ENCODE results near the gene SPATA24. TPM values are rescaled to one million over a fixed set of nuclear protein-coding genes. Genes with fewer than 3 reads are reported as not detected.
"Not testable (repeated sequence)": the region's sequence is repeated elsewhere in the genome, so short reads cannot be mapped to it uniquely, and the experiment has no call there.

SPATA24 gene
- total RNA-seq, 1 experiment from 2014 or later, result 4.6 TPM

- H4K20me1 ChIP-seq (ENCODE audit: insufficient read depth, low read depth, low read length), result peaks cover 13% of the 10 kb centered on the region
Measured at GRCh38 chr5:139364466-139364865, 39.4 kb downstream of the SPATA24 start.

DNA sequence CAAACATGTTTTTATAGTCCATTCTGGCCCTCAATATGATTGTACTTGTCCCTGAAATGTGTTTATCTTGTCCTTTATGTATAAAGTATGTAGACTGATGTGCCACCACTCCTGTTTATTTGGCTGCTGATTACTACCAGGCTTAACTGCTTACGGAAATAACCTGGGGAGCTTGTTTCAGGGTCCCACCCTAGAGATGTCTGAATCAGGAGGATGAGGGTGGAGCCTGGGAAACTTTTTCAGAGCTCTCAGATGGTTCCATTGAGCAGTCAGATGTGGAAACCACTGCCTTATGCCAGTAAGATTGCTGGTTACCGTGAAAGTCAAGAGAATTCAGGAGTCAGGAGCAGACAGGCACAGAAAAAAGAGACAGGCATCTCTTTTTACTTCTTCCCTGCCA lies 40.0 kb downstream of the SPATA24 start:
- Histone ChIP-seq H4K20me1 (ENCODE audit: insufficient read depth, low read depth, low read length) (peaks cover 18% of the 10 kb centered on the region), H3K27ac (ENCODE audit: low read length) (no peak overlapping the region), H3K4me1 (ENCODE audit: low read length) (peaks cover 3% of the 10 kb centered on the region; the same call in 1 of the 2 replicates), H3K4me3 (ENCODE audit: low read length) (no peak overlapping the region), H3K27me3 (ENCODE audit: low read length) (no peaks in the 10 kb centered on the region), H3K9ac (ENCODE audit: low read length) (no peak overlapping the region), H3K79me2 (ENCODE audit: low read length) (peaks cover 46% of the 10 kb centered on the region), H3K4me2 (ENCODE audit: low read depth, low read length, poor library complexity, severe bottlenecking) (no peak overlapping the region), H2AFZ (ENCODE audit: low read length) (no peak overlapping the region), H3K9me3 (ENCODE audit: low read length) (no peaks in the 10 kb centered on the region), H3K9me2 (replicated peaks; ENCODE audit: insufficient read depth, low read length) (no peaks in the 10 kb centered on the region), H3K36me3 (ENCODE audit: insufficient read depth, low read length) (peaks cover 32% of the 10 kb centered on the region)
- DNase-seq, result no peak

More at GRCh38 chr5:139364466-139364865, 39.4 kb downstream of the SPATA24 start:
- H3K9ac ChIP-seq (ENCODE audit: low read length), result no peak overlapping the region
- H3K27me3 ChIP-seq (ENCODE audit: low read length), result no peaks in the 10 kb centered on the region
- H3K9me3 ChIP-seq (ENCODE audit: low read length), result no peaks in the 10 kb centered on the region
- H2AFZ ChIP-seq (ENCODE audit: low read length), result no peak overlapping the region
- no peak for DNase-seq
- H3K4me2 ChIP-seq (ENCODE audit: low read depth, low read length, poor library complexity, severe bottlenecking), result no peak overlapping the region
- peaks cover 4% of the 10 kb centered on the region; the same call in 1 of the 2 replicates for H3K4me1 ChIP-seq (ENCODE audit: low read length)
- H3K27ac ChIP-seq (ENCODE audit: low read length), result no peak overlapping the region
- no peaks in the 10 kb centered on the region for H3K9me2 ChIP-seq (replicated peaks; ENCODE audit: insufficient read depth, low read length)
- H3K79me2 ChIP-seq (ENCODE audit: low read length), result peaks cover 41% of the 10 kb centered on the region
- H3K36me3 ChIP-seq (ENCODE audit: insufficient read depth, low read length), result peaks cover 34% of the 10 kb centered on the region
- H3K4me3 ChIP-seq (ENCODE audit: low read length), result no peak overlapping the region

DNA sequence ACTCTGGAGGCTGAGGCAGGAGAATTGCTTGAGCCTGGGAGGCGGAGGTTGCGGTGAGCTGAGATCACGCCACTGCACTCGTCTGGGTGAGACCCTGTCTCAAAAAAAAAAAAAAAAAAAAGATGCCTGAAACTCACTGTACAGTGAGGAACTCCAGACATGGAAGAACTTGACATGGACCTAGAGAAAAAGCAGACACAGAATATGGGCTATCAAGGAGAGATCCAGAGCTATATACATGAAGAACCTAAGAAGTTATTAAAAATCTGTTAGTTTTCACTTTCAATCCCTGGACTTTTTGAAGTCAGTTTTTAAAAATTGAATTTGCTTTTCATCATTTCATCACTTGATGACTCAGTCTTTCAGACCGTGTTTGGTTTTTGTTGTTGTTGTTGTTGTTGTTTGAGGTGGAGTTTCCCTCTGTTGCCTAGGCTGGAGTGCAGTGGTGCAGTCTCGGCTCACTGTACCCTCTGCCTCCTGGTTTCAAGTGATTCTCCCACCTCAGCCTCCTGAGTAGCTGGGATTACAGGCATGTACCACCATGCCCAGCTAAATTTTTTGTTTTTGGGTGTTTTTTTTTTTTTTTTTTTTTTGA lies 42.0 kb downstream of the SPATA24 start:
- Histone ChIP-seq H4K20me1 (ENCODE audit: insufficient read depth, low read depth, low read length) (peaks cover 27% of the 10 kb centered on the region), H3K4me2 (ENCODE audit: low read depth, low read length, poor library complexity, severe bottlenecking) (no peak overlapping the region), H3K27me3 (ENCODE audit: low read length) (no peaks in the 10 kb centered on the region), H3K9me2 (replicated peaks; ENCODE audit: insufficient read depth, low read length) (no peaks in the 10 kb centered on the region), H3K4me1 (ENCODE audit: low read length) (no peaks in the 10 kb centered on the region), H3K4me3 (ENCODE audit: low read length) (no peak overlapping the region), H3K36me3 (ENCODE audit: insufficient read depth, low read length) (peaks cover 21% of the 10 kb centered on the region), H2AFZ (ENCODE audit: low read length) (no peak overlapping the region), H3K9ac (ENCODE audit: low read length) (no peak overlapping the region), H3K79me2 (ENCODE audit: low read length) (peaks cover 66% of the 10 kb centered on the region), H3K9me3 (ENCODE audit: low read length) (no peaks in the 10 kb centered on the region), H3K27ac (ENCODE audit: low read length) (no peak overlapping the region)
- no peak for DNase-seq

DNA sequence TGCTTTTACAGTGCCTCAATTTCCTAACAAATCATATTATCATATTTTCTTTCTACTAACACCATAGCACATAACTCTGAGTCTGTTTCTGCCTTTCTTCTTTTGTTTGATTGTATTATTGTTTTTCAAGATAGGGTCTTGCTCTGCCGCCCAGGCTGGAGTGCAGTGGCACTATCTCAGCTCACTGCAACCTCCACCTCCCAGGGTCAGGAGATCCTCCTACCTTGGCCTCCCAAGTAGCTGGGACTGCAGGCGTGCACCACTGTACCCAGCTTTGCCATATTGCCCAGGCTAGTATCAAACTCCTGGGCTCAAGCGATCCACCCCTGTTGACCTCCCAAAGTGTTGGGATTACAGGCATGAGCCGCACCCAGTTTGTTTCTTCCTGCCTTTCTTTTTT lies 43.5 kb downstream of the SPATA24 start:
- Histone ChIP-seq H4K20me1 (ENCODE audit: insufficient read depth, low read depth, low read length) (peaks cover 29% of the 10 kb centered on the region), H3K9me2 (replicated peaks; ENCODE audit: insufficient read depth, low read length) (no peaks in the 10 kb centered on the region), H3K4me2 (ENCODE audit: low read depth, low read length, poor library complexity, severe bottlenecking) (no peak overlapping the region), H2AFZ (ENCODE audit: low read length) (no peak overlapping the region), H3K4me3 (ENCODE audit: low read length) (no peak overlapping the region), H3K4me1 (ENCODE audit: low read length) (no peaks in the 10 kb centered on the region), H3K27me3 (ENCODE audit: low read length) (no peaks in the 10 kb centered on the region), H3K9ac (ENCODE audit: low read length) (no peak overlapping the region), H3K79me2 (ENCODE audit: low read length) (peaks cover 82% of the 10 kb centered on the region), H3K9me3 (ENCODE audit: low read length) (no peaks in the 10 kb centered on the region), H3K36me3 (ENCODE audit: insufficient read depth, low read length) (peaks cover 14% of the 10 kb centered on the region), H3K27ac (ENCODE audit: low read length) (no peak overlapping the region)
- DNase-seq, result no peak

- H3K9me2 ChIP-seq (replicated peaks; ENCODE audit: insufficient read depth, low read length), result no peaks in the 10 kb centered on the region
- no peak overlapping the region for H3K4me2 ChIP-seq (ENCODE audit: low read depth, low read length, poor library complexity, severe bottlenecking)
- peaks cover 15% of the 10 kb centered on the region for H3K36me3 ChIP-seq (ENCODE audit: insufficient read depth, low read length)
- H3K79me2 ChIP-seq (ENCODE audit: low read length), result peaks cover 95% of the 10 kb centered on the region
- peaks cover 27% of the 10 kb centered on the region; the same call in 1 of the 2 replicates for H4K20me1 ChIP-seq (ENCODE audit: insufficient read depth, low read depth, low read length)
- H3K27ac ChIP-seq (ENCODE audit: low read length), result no peak overlapping the region
- H2AFZ ChIP-seq (ENCODE audit: low read length), result no peak overlapping the region
- no peak for DNase-seq
- no peaks in the 10 kb centered on the region for H3K9me3 ChIP-seq (ENCODE audit: low read length)
- no peak overlapping the region for H3K4me3 ChIP-seq (ENCODE audit: low read length)
- H3K27me3 ChIP-seq (ENCODE audit: low read length), result no peaks in the 10 kb centered on the region
- no peaks in the 10 kb centered on the region for H3K4me1 ChIP-seq (ENCODE audit: low read length)
- H3K9ac ChIP-seq (ENCODE audit: low read length), result no peak overlapping the region
Measured at GRCh38 chr5:139358064-139358463, 45.8 kb downstream of the SPATA24 start.

DNA sequence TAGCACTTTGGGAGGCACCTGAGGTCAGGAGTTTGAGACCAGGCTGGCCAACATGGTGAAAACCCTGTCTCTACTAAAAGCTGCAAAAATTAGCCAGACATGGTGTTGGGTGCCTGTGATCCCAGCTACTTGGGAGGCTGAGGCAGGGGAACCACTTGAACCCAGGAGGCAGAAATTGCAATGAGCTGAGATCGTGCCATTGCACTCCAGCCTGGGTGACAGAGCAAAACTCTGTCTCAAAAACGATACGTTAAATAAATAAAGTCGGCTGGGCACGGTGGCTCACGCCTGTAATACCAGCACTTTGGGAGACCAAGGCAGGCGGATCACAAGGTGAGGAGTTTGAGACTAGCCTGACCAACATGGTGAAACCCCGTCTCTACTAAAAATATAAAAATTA lies 48.0 kb downstream of the SPATA24 start:
- peaks cover 24% of the 10 kb centered on the region for H3K36me3 ChIP-seq (ENCODE audit: insufficient read depth, low read length)
- not testable (repeated sequence) for H3K9me2 ChIP-seq (replicated peaks; ENCODE audit: insufficient read depth, low read length); H3K9ac ChIP-seq (ENCODE audit: low read length); H3K4me3 ChIP-seq (ENCODE audit: low read length); H3K27me3 ChIP-seq (ENCODE audit: low read length); H3K27ac ChIP-seq (ENCODE audit: low read length); H3K9me3 ChIP-seq (ENCODE audit: low read length); H3K4me2 ChIP-seq (ENCODE audit: low read depth, low read length, poor library complexity, severe bottlenecking); H2AFZ ChIP-seq (ENCODE audit: low read length); H3K4me1 ChIP-seq (ENCODE audit: low read length); DNase-seq
- H3K79me2 ChIP-seq (ENCODE audit: low read length), result peaks cover 100% of the 10 kb centered on the region
- peaks cover 32% of the 10 kb centered on the region; the same call in 1 of the 2 replicates for H4K20me1 ChIP-seq (ENCODE audit: insufficient read depth, low read depth, low read length)

- peaks cover 24% of the 10 kb centered on the region for H3K36me3 ChIP-seq (ENCODE audit: insufficient read depth, low read length)
Measured at GRCh38 chr5:139354186-139354585, 49.7 kb downstream of the SPATA24 start.

DNA sequence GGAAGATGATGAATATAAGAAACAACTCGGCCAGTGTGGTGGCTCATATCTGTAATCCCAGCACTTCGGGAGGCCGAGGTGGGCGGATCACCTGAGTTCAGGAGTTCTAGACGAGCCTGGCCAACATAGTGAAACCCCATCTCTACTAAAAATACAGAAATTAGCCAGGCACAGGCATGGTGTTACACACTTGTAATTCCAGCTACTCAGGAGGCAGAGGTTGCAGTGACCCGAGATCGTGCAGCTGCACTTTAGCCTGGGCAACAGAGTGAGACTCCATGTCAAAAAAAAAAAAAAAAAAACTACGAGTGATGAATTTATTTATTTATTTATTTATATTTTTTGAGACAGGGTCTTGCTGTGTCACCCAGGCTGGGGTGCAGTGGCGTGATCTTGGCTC lies 56.0 kb downstream of the SPATA24 start:
- not testable (repeated sequence) for H2AFZ ChIP-seq (ENCODE audit: low read length); DNase-seq; H3K4me2 ChIP-seq (ENCODE audit: low read depth, low read length, poor library complexity, severe bottlenecking); H3K4me3 ChIP-seq (ENCODE audit: low read length); H3K9me2 ChIP-seq (replicated peaks; ENCODE audit: insufficient read depth, low read length); H3K27me3 ChIP-seq (ENCODE audit: low read length); H3K9me3 ChIP-seq (ENCODE audit: low read length); H3K9ac ChIP-seq (ENCODE audit: low read length); H3K27ac ChIP-seq (ENCODE audit: low read length)
- Histone ChIP-seq H3K79me2 (ENCODE audit: low read length) (peaks cover 98% of the 10 kb centered on the region), H3K4me1 (ENCODE audit: low read length) (peaks cover 23% of the 10 kb centered on the region), H4K20me1 (ENCODE audit: insufficient read depth, low read depth, low read length) (peaks cover 24% of the 10 kb centered on the region), H3K36me3 (ENCODE audit: insufficient read depth, low read length) (peaks cover 20% of the 10 kb centered on the region; the same call in 1 of the 2 replicates)

More at GRCh38 chr5:139354186-139354585, 49.7 kb downstream of the SPATA24 start:
- no peak overlapping the region for H3K4me2 ChIP-seq (ENCODE audit: low read depth, low read length, poor library complexity, severe bottlenecking)
- no peak for DNase-seq
- no peaks in the 10 kb centered on the region for H3K27me3 ChIP-seq (ENCODE audit: low read length)
- peaks cover 99% of the 10 kb centered on the region for H3K79me2 ChIP-seq (ENCODE audit: low read length)
- no peak overlapping the region for H2AFZ ChIP-seq (ENCODE audit: low read length)
- H3K9me2 ChIP-seq (replicated peaks; ENCODE audit: insufficient read depth, low read length), result no peaks in the 10 kb centered on the region
- peaks cover 21% of the 10 kb centered on the region; the same call in 1 of the 2 replicates for H4K20me1 ChIP-seq (ENCODE audit: insufficient read depth, low read depth, low read length)
- H3K4me3 ChIP-seq (ENCODE audit: low read length), result no peak overlapping the region
- no peak overlapping the region for H3K9ac ChIP-seq (ENCODE audit: low read length)
- no peaks in the 10 kb centered on the region for H3K4me1 ChIP-seq (ENCODE audit: low read length)
- H3K9me3 ChIP-seq (ENCODE audit: low read length), result no peaks in the 10 kb centered on the region
- no peak overlapping the region for H3K27ac ChIP-seq (ENCODE audit: low read length)

All from Karpas-422 (cell line).